IMR-90 (cell line): ENCODE measurements around the gene EIF3CL.
"Not testable (repeated sequence)": the region's sequence is repeated elsewhere in the genome, so short reads cannot be mapped to it uniquely, and the experiment has no call there.

Experiments used
- CEBPB ChIP-seq: IDR thresholded peaks from 2 replicates; pipeline ENCODE4 v1.6.1; 2012; ENCODE audit warnings: low read depth, low read length, improper control_type of control experiment
- CTCF ChIP-seq: conservative IDR thresholded peaks from 2 replicates; pipeline ENCODE4 v1.5.1; 2012; ENCODE audit warnings: mild to moderate bottlenecking, low read depth, low read length, improper control_type of control experiment
- MAFK ChIP-seq: IDR thresholded peaks from 2 replicates; pipeline ENCODE4 v1.6.1; 2012; ENCODE audit warnings: low read depth, low read length, improper control_type of control experiment
- MXI1 ChIP-seq: IDR thresholded peaks from 2 replicates; pipeline ENCODE4 v1.6.1; 2012; ENCODE audit warnings: low read depth, mild to moderate bottlenecking, low read length, moderate library complexity, borderline replicate concordance
- POLR2A ChIP-seq: IDR thresholded peaks from 2 replicates; pipeline ENCODE4 v1.6.1; 2012; ENCODE audit warnings: mild to moderate bottlenecking, low read depth, low read length
- RCOR1 ChIP-seq: IDR thresholded peaks from 2 replicates; pipeline ENCODE4 v1.6.1; 2012; ENCODE audit warnings: mild to moderate bottlenecking, low read length, improper control_type of control experiment; ENCODE audit not compliant: insufficient replicate concordance
- RFX5 ChIP-seq: IDR thresholded peaks from 2 replicates; pipeline ENCODE4 v1.8.0; 2012; ENCODE audit warnings: low read depth, mild to moderate bottlenecking, low read length, moderate library complexity
- SMC3 ChIP-seq: fragments of 150-350 bp; IDR thresholded peaks from 2 replicates; pipeline ENCODE4 v1.6.1; 2016; ENCODE audit warnings: low read depth, mild to moderate bottlenecking, antibody characterized with exemption, low read length, moderate library complexity
- USF2 ChIP-seq: fragments of 150-350 bp; IDR thresholded peaks from 2 replicates; pipeline ENCODE4 v1.6.1; 2017; ENCODE audit warnings: mild to moderate bottlenecking, antibody characterized with exemption, low read length, low read depth

- TF ChIP-seq CTCF, POLR2A, MXI1, SMC3, RFX5, MAFK, USF2, CEBPB, RCOR1: not testable (repeated sequence)
Observed at GRCh38 chr16:28377108-28377625, 26.5 kb downstream of the EIF3CL start.
